Liver (tissue), 9 donors: ENCODE data around the gene PDGFD. TPM values are rescaled to one million over a fixed set of nuclear protein-coding genes. Genes with fewer than 3 reads are reported as not detected.

Experiments used
- DNase-seq: peaks from one replicate; pipeline ENCODE4 v3.0.0-alpha.2; 2017; ENCODE audit warnings: low spot score
- H3K27ac ChIP-seq, 2 donors: one replicate each; pipeline ENCODE4 v1.7.0; 2013; ENCODE audit warnings: inconsistent platforms in 2 of 2, low read length in 2 of 2, control low read depth in 1 of 2, low read depth in 1 of 2, mild to moderate bottlenecking in 1 of 2
- H3K27me3 ChIP-seq, 4 donors: one replicate each; pipeline versions ENCODE4 v1.6.1 to v1.7.0; 2013; ENCODE audit warnings: low read length in 3 of 4, inconsistent platforms in 1 of 4, mild to moderate bottlenecking in 1 of 4, moderate library complexity in 1 of 4; ENCODE audit not compliant: control insufficient read depth in 4 of 4, insufficient read depth in 4 of 4
- H3K36me3 ChIP-seq, 4 donors: one replicate each; pipeline versions ENCODE4 v1.6.1 to v1.7.0; 2013; ENCODE audit warnings: low read length in 3 of 4, mild to moderate bottlenecking in 3 of 4, low read depth in 1 of 4, moderate library complexity in 1 of 4; ENCODE audit not compliant: control insufficient read depth in 4 of 4, insufficient read depth in 3 of 4
- H3K4me1 ChIP-seq, 4 donors: one replicate each; pipeline versions ENCODE4 v1.6.1 to v1.7.0; 2013; ENCODE audit warnings: low read length in 3 of 4, mild to moderate bottlenecking in 3 of 4, moderate library complexity in 1 of 4; ENCODE audit not compliant: control insufficient read depth in 4 of 4, insufficient read depth in 4 of 4
- H3K4me3 ChIP-seq, 3 donors: one replicate each; pipeline versions ENCODE4 v1.6.1 to v1.7.0; 2013; ENCODE audit warnings: low read length in 3 of 3, control low read depth in 1 of 3, low read depth in 1 of 3, mild to moderate bottlenecking in 1 of 3
- H3K9ac ChIP-seq, 2 donors: one replicate each; pipeline ENCODE4 v1.7.0; 2013; ENCODE audit warnings: low read length in 2 of 2, mild to moderate bottlenecking in 2 of 2, moderate library complexity in 2 of 2, control low read depth in 1 of 2, low read depth in 1 of 2
- H3K9me3 ChIP-seq, 4 donors: one replicate each; pipeline versions ENCODE4 v1.6.1 to v1.7.0; 2013; ENCODE audit warnings: low read length in 3 of 4; ENCODE audit not compliant: control insufficient read depth in 4 of 4
- EGR1 ChIP-seq, 2 donors: IDR thresholded peaks; 2 replicates each; pipeline ENCODE4 v1.6.1; 2016 to 2018; ENCODE audit warnings: antibody characterized with exemption in 2 of 2, low read depth in 2 of 2
- FOXA1 ChIP-seq: IDR thresholded peaks from 2 replicates; pipeline ENCODE4 v1.6.1; 2016; ENCODE audit warnings: antibody characterized with exemption
- FOXA2 ChIP-seq: IDR thresholded peaks from 2 replicates; pipeline ENCODE4 v1.6.1; 2016; ENCODE audit warnings: antibody characterized with exemption
- GABPA ChIP-seq, 2 donors: IDR thresholded peaks in 1 of 2; conservative IDR thresholded peaks in 1 of 2; 2 replicates each; pipeline ENCODE4 v1.6.1; 2016; ENCODE audit warnings: antibody characterized with exemption in 2 of 2, mild to moderate bottlenecking in 1 of 2, moderate library complexity in 1 of 2
- HNF4A ChIP-seq, 2 donors: conservative IDR thresholded peaks; 2 replicates each; pipeline ENCODE4 v1.6.1; 2016; ENCODE audit warnings: antibody characterized with exemption in 2 of 2, mild to moderate bottlenecking in 2 of 2
- HNF4G ChIP-seq: IDR thresholded peaks from 2 replicates; pipeline ENCODE4 v1.6.1; 2016; ENCODE audit warnings: antibody characterized with exemption
- JUND ChIP-seq, 2 donors: IDR thresholded peaks; 2 replicates each; pipeline ENCODE4 v1.6.1; 2016; ENCODE audit warnings: antibody characterized with exemption in 2 of 2
- NR2F2 ChIP-seq: IDR thresholded peaks from 2 replicates; pipeline ENCODE4 v1.6.1; 2016; ENCODE audit warnings: antibody characterized with exemption
- RAD21 ChIP-seq, 2 donors: IDR thresholded peaks; 2 replicates each; pipeline ENCODE4 v1.6.1; 2016; ENCODE audit warnings: antibody characterized with exemption in 2 of 2, mild to moderate bottlenecking in 2 of 2
- RXRA ChIP-seq, 2 donors: IDR thresholded peaks; 2 replicates each; pipeline ENCODE4 v1.6.1; 2017 to 2018; ENCODE audit warnings: antibody characterized with exemption in 2 of 2, mild to moderate bottlenecking in 1 of 2
- SP1 ChIP-seq: IDR thresholded peaks from 2 replicates; pipeline ENCODE4 v1.6.1; 2018; ENCODE audit warnings: antibody characterized with exemption, mild to moderate bottlenecking
- TAF1 ChIP-seq: conservative IDR thresholded peaks from 2 replicates; pipeline ENCODE4 v1.6.1; 2016; ENCODE audit warnings: antibody characterized with exemption, mild to moderate bottlenecking
- YY1 ChIP-seq: IDR thresholded peaks from 2 replicates; pipeline ENCODE4 v1.6.1; 2016; ENCODE audit warnings: antibody characterized with exemption, mild to moderate bottlenecking
- WGBS: extraction: QIAGEN DNeasy Blood & Tissue Kit; methylation state at CpG from one replicate; pipeline ENCODE4 v1.1.7; 2013; 5-methylcytosine and 5-hydroxymethylcytosine counted together
- polyA plus RNA-seq, 2 donors: library from polyadenylated mRNA; stranded (reverse) in 1 of 2; unstranded in 1 of 2; fragments of 200-250 nt in 1 of 2; fragments of >200 nt in 1 of 2; fragmentation: Nextera tagmentation in 1 of 2; extraction: Ambion mirVana in 1 of 2; gene quantifications; one replicate each; pipeline versions ENCODE4 v1.2.1 to v1.2.3, GENCODE V29; 2013 to 2015
- total RNA-seq, 2 donors: library from RNA; depleted of rRNA; stranded (reverse); fragments of >200 nt; gene quantifications; one replicate each; pipeline ENCODE4 v1.2.3, GENCODE V29; 2014
- TF ChIP-seq, protein P1 (sequence below): IDR thresholded peaks from 2 replicates; pipeline ENCODE4 v1.6.1; 2016; ENCODE audit warnings: antibody characterized with exemption, mild to moderate bottlenecking
- TF ChIP-seq, protein P2 (sequence below): fragments of 150-350 bp; IDR thresholded peaks from 2 replicates; pipeline ENCODE4 v1.5.1; 2017; ENCODE audit warnings: improper control_type of control experiment, low read depth, low read length; ENCODE audit not compliant: missing input control
- TF ChIP-seq, protein P3 (sequence below): IDR thresholded peaks from 2 replicates; pipeline ENCODE4 v1.6.1; 2016; ENCODE audit warnings: antibody characterized with exemption
- TF ChIP-seq, protein P4 (sequence below): IDR thresholded peaks from 2 replicates; pipeline ENCODE4 v1.6.1; 2016; ENCODE audit warnings: antibody characterized with exemption
- TF ChIP-seq, protein P5 (sequence below): IDR thresholded peaks from 2 replicates; pipeline ENCODE4 v1.6.1; 2016; ENCODE audit warnings: antibody characterized with exemption
- donor health status: healthy.
- donor health status: healthy.
- donor health status: healthy.
- donor health status: healthy.
- donor health status: healthy.

The PDGFD gene
- total and polyA plus RNA-seq, 4 donors: 1.0 to 3.3 (median 2.1) TPM

DNA sequence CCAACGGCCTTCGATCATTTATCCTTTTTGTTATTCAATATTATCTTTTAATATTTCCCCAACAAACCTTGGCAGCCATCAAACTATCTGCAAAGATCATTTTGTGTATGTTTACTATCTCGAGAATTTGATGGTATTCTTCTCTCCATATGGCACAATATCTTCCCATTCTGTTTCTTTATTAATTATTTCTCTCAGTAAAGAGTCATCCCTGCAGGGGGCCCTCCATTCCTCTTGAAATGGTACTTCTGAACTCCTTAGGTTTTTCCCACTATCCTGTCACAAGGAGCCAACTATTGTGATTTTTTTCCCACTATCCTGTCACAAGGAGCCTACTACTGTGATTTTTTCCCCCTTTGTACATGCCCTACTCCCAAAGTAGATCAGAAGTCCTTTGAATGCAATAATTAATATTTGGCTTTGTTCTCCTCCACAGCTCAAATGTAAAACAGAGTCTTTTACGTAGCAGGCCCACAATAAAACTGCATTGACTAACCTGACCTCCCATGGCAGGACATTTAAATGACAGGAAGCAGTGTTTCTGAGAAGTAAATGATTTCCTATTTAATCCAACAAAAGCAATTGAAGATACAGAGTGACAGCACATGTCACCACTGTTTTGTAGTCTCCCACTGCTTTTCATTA lies 43.3 kb downstream of the PDGFD start:
- no peak overlapping the region for H3K4me3 ChIP-seq
- H3K9ac ChIP-seq: no peak overlapping the region
- H3K27me3 ChIP-seq: no peaks in the 10 kb centered on the region
- peaks cover 0 to 2% (median under 1%) of the 10 kb centered on the region in 4 donors for H3K9me3 ChIP-seq
- no peaks in the 10 kb centered on the region for H3K36me3 ChIP-seq
- DNase-seq: no peak
- TF ChIP-seq, protein P1, sequence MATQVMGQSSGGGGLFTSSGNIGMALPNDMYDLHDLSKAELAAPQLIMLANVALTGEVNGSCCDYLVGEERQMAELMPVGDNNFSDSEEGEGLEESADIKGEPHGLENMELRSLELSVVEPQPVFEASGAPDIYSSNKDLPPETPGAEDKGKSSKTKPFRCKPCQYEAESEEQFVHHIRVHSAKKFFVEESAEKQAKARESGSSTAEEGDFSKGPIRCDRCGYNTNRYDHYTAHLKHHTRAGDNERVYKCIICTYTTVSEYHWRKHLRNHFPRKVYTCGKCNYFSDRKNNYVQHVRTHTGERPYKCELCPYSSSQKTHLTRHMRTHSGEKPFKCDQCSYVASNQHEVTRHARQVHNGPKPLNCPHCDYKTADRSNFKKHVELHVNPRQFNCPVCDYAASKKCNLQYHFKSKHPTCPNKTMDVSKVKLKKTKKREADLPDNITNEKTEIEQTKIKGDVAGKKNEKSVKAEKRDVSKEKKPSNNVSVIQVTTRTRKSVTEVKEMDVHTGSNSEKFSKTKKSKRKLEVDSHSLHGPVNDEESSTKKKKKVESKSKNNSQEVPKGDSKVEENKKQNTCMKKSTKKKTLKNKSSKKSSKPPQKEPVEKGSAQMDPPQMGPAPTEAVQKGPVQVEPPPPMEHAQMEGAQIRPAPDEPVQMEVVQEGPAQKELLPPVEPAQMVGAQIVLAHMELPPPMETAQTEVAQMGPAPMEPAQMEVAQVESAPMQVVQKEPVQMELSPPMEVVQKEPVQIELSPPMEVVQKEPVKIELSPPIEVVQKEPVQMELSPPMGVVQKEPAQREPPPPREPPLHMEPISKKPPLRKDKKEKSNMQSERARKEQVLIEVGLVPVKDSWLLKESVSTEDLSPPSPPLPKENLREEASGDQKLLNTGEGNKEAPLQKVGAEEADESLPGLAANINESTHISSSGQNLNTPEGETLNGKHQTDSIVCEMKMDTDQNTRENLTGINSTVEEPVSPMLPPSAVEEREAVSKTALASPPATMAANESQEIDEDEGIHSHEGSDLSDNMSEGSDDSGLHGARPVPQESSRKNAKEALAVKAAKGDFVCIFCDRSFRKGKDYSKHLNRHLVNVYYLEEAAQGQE: no peak
- TF ChIP-seq SP1 (no peak), FOXA2 (no peak), YY1 (no peak)
- no peaks in the 10 kb centered on the region for H3K4me1 ChIP-seq
- H3K27ac ChIP-seq: no peak overlapping the region
- WGBS: 67% methylated on average over 4 of the region's 4 CpGs

DNA sequence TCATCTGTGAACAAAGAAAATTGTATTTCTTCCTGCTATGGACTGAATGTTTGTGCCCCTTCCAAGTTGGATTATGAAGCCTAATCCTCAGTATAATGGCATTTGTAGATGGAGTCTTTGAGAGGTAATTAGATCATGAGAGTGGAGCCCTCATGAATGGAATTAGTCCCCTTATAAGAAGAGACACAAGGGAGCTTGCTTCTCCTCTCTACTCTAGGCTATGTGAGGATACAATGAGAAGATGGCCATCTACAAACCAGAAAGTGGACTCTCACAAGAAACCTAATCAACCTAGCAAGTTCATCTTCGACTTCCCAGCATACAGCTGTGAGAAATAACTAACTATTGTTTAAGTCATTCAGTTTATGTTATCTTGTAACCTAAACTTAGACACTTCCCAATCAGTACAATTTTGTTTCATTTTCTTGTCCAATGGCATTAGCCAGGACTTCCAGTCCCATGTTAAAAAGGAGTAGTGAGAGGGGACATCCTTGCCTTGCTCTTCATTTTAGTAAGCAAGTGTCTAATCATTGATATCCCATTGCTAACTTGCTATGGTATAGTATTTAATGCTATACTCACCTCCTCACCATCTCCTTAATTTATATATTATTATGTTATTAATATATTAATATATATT lies 45.7 kb downstream of the PDGFD start:
- Histone ChIP-seq H3K4me1 (no peaks in the 10 kb centered on the region), H3K9ac (no peak overlapping the region), H3K36me3 (no peaks in the 10 kb centered on the region), H3K27ac (no peak overlapping the region), H3K9me3 (peaks cover 0 to 2% (median under 1%) of the 10 kb centered on the region in 4 donors), H3K27me3 (no peaks in the 10 kb centered on the region), H3K4me3 (no peak overlapping the region)
- TF ChIP-seq, protein P1: no peak
- TF ChIP-seq, protein P2, sequence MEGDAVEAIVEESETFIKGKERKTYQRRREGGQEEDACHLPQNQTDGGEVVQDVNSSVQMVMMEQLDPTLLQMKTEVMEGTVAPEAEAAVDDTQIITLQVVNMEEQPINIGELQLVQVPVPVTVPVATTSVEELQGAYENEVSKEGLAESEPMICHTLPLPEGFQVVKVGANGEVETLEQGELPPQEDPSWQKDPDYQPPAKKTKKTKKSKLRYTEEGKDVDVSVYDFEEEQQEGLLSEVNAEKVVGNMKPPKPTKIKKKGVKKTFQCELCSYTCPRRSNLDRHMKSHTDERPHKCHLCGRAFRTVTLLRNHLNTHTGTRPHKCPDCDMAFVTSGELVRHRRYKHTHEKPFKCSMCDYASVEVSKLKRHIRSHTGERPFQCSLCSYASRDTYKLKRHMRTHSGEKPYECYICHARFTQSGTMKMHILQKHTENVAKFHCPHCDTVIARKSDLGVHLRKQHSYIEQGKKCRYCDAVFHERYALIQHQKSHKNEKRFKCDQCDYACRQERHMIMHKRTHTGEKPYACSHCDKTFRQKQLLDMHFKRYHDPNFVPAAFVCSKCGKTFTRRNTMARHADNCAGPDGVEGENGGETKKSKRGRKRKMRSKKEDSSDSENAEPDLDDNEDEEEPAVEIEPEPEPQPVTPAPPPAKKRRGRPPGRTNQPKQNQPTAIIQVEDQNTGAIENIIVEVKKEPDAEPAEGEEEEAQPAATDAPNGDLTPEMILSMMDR: no peak
- TF ChIP-seq HNF4A (conservative IDR thresholded peaks at IDR 0.05) (no peak), YY1 (no peak), JUND (IDR thresholded peaks at IDR 0.05) (no peak), RAD21 (IDR thresholded peaks at IDR 0.05) (no peak), EGR1 (IDR thresholded peaks at IDR 0.05; ENCODE audit: low read depth in 2 of 2) (no peak), GABPA (IDR thresholded peaks at IDR 0.05 in 1 of 2, conservative IDR thresholded peaks at IDR 0.05 in 1 of 2) (no peak), HNF4G (no peak), FOXA1 (no peak), SP1 (no peak), TAF1 (no peak), NR2F2 (no peak), RXRA (IDR thresholded peaks at IDR 0.05) (no peak), FOXA2 (no peak)
- TF ChIP-seq, protein P3, sequence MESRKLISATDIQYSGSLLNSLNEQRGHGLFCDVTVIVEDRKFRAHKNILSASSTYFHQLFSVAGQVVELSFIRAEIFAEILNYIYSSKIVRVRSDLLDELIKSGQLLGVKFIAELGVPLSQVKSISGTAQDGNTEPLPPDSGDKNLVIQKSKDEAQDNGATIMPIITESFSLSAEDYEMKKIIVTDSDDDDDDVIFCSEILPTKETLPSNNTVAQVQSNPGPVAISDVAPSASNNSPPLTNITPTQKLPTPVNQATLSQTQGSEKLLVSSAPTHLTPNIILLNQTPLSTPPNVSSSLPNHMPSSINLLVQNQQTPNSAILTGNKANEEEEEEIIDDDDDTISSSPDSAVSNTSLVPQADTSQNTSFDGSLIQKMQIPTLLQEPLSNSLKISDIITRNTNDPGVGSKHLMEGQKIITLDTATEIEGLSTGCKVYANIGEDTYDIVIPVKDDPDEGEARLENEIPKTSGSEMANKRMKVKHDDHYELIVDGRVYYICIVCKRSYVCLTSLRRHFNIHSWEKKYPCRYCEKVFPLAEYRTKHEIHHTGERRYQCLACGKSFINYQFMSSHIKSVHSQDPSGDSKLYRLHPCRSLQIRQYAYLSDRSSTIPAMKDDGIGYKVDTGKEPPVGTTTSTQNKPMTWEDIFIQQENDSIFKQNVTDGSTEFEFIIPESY: no peak
- TF ChIP-seq, protein P4, sequence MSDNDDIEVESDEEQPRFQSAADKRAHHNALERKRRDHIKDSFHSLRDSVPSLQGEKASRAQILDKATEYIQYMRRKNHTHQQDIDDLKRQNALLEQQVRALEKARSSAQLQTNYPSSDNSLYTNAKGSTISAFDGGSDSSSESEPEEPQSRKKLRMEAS: no peak
- TF ChIP-seq, protein P5, sequence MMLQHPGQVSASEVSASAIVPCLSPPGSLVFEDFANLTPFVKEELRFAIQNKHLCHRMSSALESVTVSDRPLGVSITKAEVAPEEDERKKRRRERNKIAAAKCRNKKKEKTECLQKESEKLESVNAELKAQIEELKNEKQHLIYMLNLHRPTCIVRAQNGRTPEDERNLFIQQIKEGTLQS: no peak
- 94% methylated on average over 1 of the region's 1 CpG for WGBS
- DNase-seq: no peak
